ENCODE data around the gene DYNLT4. TPM values are rescaled to one million over a fixed set of nuclear protein-coding genes. Genes with fewer than 3 reads are reported as not detected.

DYNLT4 gene
- total and polyA plus RNA-seq, 2 donors (not counting 3 experiments of a cell fraction or from before 2014, with no cell fraction given) = 0.46 to 0.62 TPM

DNA sequence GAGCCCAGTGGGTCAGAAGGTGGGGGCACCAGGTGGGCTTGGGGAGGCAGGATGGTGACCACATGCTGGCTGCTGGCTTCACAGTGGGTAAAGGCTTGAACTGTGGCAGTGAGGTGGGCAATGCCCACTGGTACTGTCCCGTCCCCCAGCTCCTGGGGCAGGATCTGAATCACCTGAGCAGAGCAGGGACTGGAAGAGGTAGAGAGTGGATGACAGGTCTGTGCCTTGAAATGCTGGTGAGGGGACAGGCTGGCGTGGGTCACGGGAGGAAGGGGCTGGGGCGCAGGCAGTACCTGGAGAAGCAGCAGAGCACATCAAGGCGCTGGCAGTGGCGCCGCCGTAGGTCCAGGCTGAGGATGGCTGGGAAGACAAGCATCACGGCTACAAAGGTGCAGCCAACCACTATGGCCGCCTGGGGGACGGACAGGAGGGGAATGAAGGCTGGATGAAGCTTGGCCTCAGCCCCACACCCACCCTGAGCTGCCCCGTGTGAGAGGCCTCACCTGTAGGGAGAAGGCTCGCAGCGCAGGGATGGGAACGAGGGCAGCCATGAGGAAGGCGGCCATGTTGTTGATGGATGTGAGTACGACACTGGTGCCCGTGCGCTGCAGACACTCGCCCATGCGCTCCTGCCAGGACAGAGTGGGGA, 21.0 kb upstream of the DYNLT4 start:
- no peaks in the 10 kb centered on the region for H3K36me3 ChIP-seq (ENCODE audit: control insufficient read depth in 2 of 2, extremely low read depth in 1 of 2, insufficient read depth in 2 of 2, low read length in 2 of 2)
- CTCF ChIA-PET = no interaction called here
- H3K4me3 ChIP-seq (replicated peaks in 1 of 3; ENCODE audit: insufficient read depth in 1 of 3, low read depth in 1 of 3, low read length in 3 of 3) = no peak overlapping the region
- H4K20me1 ChIP-seq (replicated peaks; ENCODE audit: control insufficient read depth, extremely low read depth, insufficient read depth, low read length) = no peaks in the 10 kb centered on the region
- DNase-seq (ENCODE audit: low read depth, low spot score) (no peak), FAIRE-seq (no peak)
- H3K27ac ChIP-seq (ENCODE audit: insufficient read depth, low read depth, low read length) = no peak overlapping the region
- H3K79me2 ChIP-seq (ENCODE audit: control insufficient read depth, insufficient read depth, low read length) = no peaks in the 10 kb centered on the region
- H3K9me1 ChIP-seq (replicated peaks; ENCODE audit: control insufficient read depth, extremely low read depth, insufficient read depth, low read length) = no peaks in the 10 kb centered on the region
- no peaks in the 10 kb centered on the region for H3K4me1 ChIP-seq (ENCODE audit: control insufficient read depth, extremely low read depth, insufficient read depth, low read length)
- no TSS peak for BruUV-seq (replicated peaks)
- POLR2A ChIA-PET = no interaction called here
- intact Hi-C loops (cut with micrococcal nuclease) = no loop called here
- H3K9ac ChIP-seq (replicated peaks; ENCODE audit: extremely low read depth, insufficient read depth, low read length) = no peak overlapping the region
- dilution Hi-C loops (cut with MboI; ENCODE audit: extremely low pct_ligation_motif_present, low sequenced_read_pairs) = no loop called here
- no peak overlapping the region for H2AFZ ChIP-seq (ENCODE audit: low read depth, low read length)
- H3K4me2 ChIP-seq (ENCODE audit: insufficient read depth, low read length) = no peak overlapping the region
- no peaks in the 10 kb centered on the region for H3K9me3 ChIP-seq (replicated peaks; ENCODE audit: control insufficient read depth, insufficient read depth, low read length)
- TF ChIP-seq POLR2AphosphoS5 (IDR thresholded peaks at IDR 0.05; ENCODE audit: insufficient read depth, low read depth, low read length) = no peak
- TF ChIP-seq EZH2 (IDR thresholded peaks at IDR 0.05; ENCODE audit: borderline replicate concordance, low read depth, low read length, severe bottlenecking) = no peak
- TF ChIP-seq GATA2 (IDR thresholded peaks at IDR 0.05; ENCODE audit: insufficient read depth, insufficient read length, low read depth, low read length) = no peak
- TF ChIP-seq, protein P1, sequence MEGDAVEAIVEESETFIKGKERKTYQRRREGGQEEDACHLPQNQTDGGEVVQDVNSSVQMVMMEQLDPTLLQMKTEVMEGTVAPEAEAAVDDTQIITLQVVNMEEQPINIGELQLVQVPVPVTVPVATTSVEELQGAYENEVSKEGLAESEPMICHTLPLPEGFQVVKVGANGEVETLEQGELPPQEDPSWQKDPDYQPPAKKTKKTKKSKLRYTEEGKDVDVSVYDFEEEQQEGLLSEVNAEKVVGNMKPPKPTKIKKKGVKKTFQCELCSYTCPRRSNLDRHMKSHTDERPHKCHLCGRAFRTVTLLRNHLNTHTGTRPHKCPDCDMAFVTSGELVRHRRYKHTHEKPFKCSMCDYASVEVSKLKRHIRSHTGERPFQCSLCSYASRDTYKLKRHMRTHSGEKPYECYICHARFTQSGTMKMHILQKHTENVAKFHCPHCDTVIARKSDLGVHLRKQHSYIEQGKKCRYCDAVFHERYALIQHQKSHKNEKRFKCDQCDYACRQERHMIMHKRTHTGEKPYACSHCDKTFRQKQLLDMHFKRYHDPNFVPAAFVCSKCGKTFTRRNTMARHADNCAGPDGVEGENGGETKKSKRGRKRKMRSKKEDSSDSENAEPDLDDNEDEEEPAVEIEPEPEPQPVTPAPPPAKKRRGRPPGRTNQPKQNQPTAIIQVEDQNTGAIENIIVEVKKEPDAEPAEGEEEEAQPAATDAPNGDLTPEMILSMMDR (IDR thresholded peaks at IDR 0.05; ENCODE audit: extremely low read depth in 1 of 2, insufficient read depth in 1 of 2, low read depth in 1 of 2, low read length in 2 of 2) = no peak
- TF ChIP-seq MYC (IDR thresholded peaks at IDR 0.05; ENCODE audit: low read depth, low read length) = no peak
- TF ChIP-seq JUN (IDR thresholded peaks at IDR 0.05; ENCODE audit: borderline replicate concordance, insufficient read depth, insufficient read length, low read depth) = no peak
- TF ChIP-seq, protein P2, sequence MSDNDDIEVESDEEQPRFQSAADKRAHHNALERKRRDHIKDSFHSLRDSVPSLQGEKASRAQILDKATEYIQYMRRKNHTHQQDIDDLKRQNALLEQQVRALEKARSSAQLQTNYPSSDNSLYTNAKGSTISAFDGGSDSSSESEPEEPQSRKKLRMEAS (IDR thresholded peaks at IDR 0.05; ENCODE audit: insufficient read depth, insufficient read length) = no peak
- TF ChIP-seq POLR2A (IDR thresholded peaks at IDR 0.05; ENCODE audit: low read depth, low read length) = no peak
- TF ChIP-seq FOS (IDR thresholded peaks at IDR 0.05; ENCODE audit: borderline replicate concordance, insufficient read depth, low read length) = no peak
- no peaks in the 10 kb centered on the region for H3K27me3 ChIP-seq (ENCODE audit: control insufficient read depth in 2 of 2, insufficient read depth in 2 of 2, low read length in 2 of 2)
